Endodermal cell (in vitro differentiated cells): ENCODE data around the gene GNG3. TPM values are rescaled to one million over a fixed set of nuclear protein-coding genes. Genes with fewer than 3 reads are reported as not detected.
A peak's percentile ranks its signal among the peaks of the same experiment; 100 is the strongest.
"Not testable (repeated sequence)": the region's sequence is repeated elsewhere in the genome, so short reads cannot be mapped to it uniquely, and the experiment has no call there.

Source experiments
- DNase-seq: peaks from one replicate; pipeline ENCODE4 v3.0.0-alpha.2; 2017
- H3K27ac ChIP-seq: 2 replicates; pipeline ENCODE4 v1.5.1; 2013; ENCODE audit warnings: mild to moderate bottlenecking, low read depth, low read length, moderate library complexity
- H3K27me3 ChIP-seq: 2 replicates; pipeline ENCODE4 v1.6.1; 2013; ENCODE audit warnings: mild to moderate bottlenecking, low read length, moderate library complexity; ENCODE audit not compliant: insufficient read depth, control insufficient read depth, poor library complexity, severe bottlenecking
- H3K36me3 ChIP-seq: 2 replicates; pipeline ENCODE4 v1.7.0; 2013; ENCODE audit warnings: mild to moderate bottlenecking, low read length, moderate library complexity; ENCODE audit not compliant: control insufficient read depth, insufficient read depth
- H3K4me1 ChIP-seq: one replicate; pipeline ENCODE4 v1.7.0; 2013; ENCODE audit warnings: low read length; ENCODE audit not compliant: control insufficient read depth, insufficient read depth
- H3K4me3 ChIP-seq: 2 replicates; pipeline ENCODE4 v1.5.1; 2013; ENCODE audit warnings: mild to moderate bottlenecking, low read length, moderate library complexity
- H3K9ac ChIP-seq: 2 replicates; pipeline ENCODE4 v1.6.1; 2013; ENCODE audit warnings: mild to moderate bottlenecking, low read length, moderate library complexity; ENCODE audit not compliant: poor library complexity, severe bottlenecking; ENCODE audit errors: extremely low read depth
- H3K9me3 ChIP-seq: 2 replicates; pipeline ENCODE4 v1.6.1; 2013; ENCODE audit warnings: mild to moderate bottlenecking, low read length, moderate library complexity; ENCODE audit not compliant: control insufficient read depth
- H3K27ac Mint-ChIP-seq: 2 replicates; pipeline ENCODE4 v1.8.0; 2020; ENCODE audit warnings: mixed read lengths
- H3K27me3 Mint-ChIP-seq: 2 replicates; pipeline ENCODE4 v1.8.0; 2021; ENCODE audit warnings: mild to moderate bottlenecking, mixed read lengths; ENCODE audit not compliant: insufficient read depth
- H3K36me3 Mint-ChIP-seq: 2 replicates; pipeline ENCODE4 v1.8.0; 2020; ENCODE audit warnings: low read depth, mixed read lengths
- H3K4me1 Mint-ChIP-seq: 2 replicates; pipeline ENCODE4 v1.8.0; 2020; ENCODE audit warnings: mixed read lengths
- H3K4me3 Mint-ChIP-seq: 2 replicates; pipeline ENCODE4 v1.8.0; 2020; ENCODE audit warnings: mild to moderate bottlenecking, moderate library complexity, mixed read lengths
- H3K9me3 Mint-ChIP-seq: 2 replicates; pipeline ENCODE4 v1.8.0; 2020; ENCODE audit warnings: mild to moderate bottlenecking, mixed read lengths
- WGBS, 2 experiments: methylation state at CpG; one replicate each; pipeline versions ENCODE4 v1.1.5 to v1.1.7; 2013; ENCODE audit warnings: missing lambda C conversion rate in 2 of 2, mixed read lengths in 1 of 2; ENCODE audit not compliant: insufficient coverage in 1 of 2, insufficient read length in 1 of 2; 5-methylcytosine and 5-hydroxymethylcytosine counted together
- total RNA-seq, 2 donors: library from RNA; stranded (reverse); fragmentation: NEBNext Ultra II Directional in 1 of 2; extraction: Animal tissue kit (Norgen Biotek cat#: 25700) in 1 of 2; gene quantifications; 2 replicates in 1 of 2; 3 replicates in 1 of 2; pipeline ENCODE4 v1.2.1, GENCODE V29; 2021
- TF ChIP-seq, protein P1 (sequence below): fragments of 200-600 bp; sonication (generic); conservative IDR thresholded peaks from 2 replicates; pipeline ENCODE4 v1.5.0; 2021; ENCODE audit warnings: antibody characterized with exemption, mild to moderate bottlenecking

The GNG3 gene
- total RNA-seq, 2 donors from 2014 or later: 0.40 to 1.7 TPM

DNA sequence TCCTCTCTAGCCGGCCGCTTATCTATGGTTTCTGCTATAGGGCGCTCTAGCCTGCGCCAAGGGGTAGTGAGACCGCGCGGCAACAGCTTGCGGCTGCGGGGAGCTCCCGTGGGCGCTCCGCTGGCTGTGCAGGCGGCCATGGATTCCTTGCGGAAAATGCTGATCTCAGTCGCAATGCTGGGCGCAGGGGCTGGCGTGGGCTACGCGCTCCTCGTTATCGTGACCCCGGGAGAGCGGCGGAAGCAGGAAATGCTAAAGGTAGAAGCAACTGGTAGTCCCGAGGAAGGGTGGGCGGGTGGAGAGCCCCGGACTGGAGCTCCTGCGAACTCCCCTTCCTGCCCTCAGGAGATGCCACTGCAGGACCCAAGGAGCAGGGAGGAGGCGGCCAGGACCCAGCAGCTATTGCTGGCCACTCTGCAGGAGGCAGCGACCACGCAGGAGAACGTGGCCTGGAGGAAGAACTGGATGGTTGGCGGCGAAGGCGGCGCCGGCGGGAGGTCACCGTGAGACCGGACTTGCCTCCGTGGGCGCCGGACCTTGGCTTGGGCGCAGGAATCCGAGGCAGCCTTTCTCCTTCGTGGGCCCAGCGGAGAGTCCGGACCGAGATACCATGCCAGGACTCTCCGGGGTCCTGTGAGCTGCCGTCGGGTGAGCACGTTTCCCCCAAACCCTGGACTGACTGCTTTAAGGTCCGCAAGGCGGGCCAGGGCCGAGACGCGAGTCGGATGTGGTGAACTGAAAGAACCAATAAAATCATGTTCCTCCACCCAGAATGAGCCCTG, 35.7 kb upstream of the GNG3 start, which contains the start of the genes LBHD1 and UQCC3:
LBHD1 (minus strand) TSS at position 660 of the 782 bp plus-strand sequence. CDS start 2,236 bp downstream, outside the sequence.
UQCC3 (plus strand) TSS at position 66 of the 782 bp plus-strand sequence; CDS start at position 139, 73 bp downstream.
- Histone ChIP-seq H3K27me3 (no peaks in the 10 kb centered on the region), H3K9ac (peak within 1 kb of the TSS; percentile 81), H3K27ac (peak within 1 kb of the TSS; percentile 71), H3K9me3 (no peaks in the 10 kb centered on the region), H3K36me3 (peaks cover 39% of the 10 kb centered on the region), H3K4me3 (peak within 1 kb of the TSS; percentile 90), H3K4me1 (no peaks in the 10 kb centered on the region)
- Mint-ChIP-seq H3K27me3 (no peaks in the 10 kb centered on the region), H3K4me1 (peaks cover 17% of the 10 kb centered on the region), H3K4me3 (peak within 1 kb of the TSS; percentile 98), H3K27ac (peak within 1 kb of the TSS; percentile 95), H3K36me3 (peaks cover 31% of the 10 kb centered on the region), H3K9me3 (no peaks in the 10 kb centered on the region)
- WGBS, 2 experiments: 0 to 1% methylated on average over 29 to 59 of the region's 59 CpGs
- peak; percentile 93 for DNase-seq
- TF ChIP-seq, protein P1, sequence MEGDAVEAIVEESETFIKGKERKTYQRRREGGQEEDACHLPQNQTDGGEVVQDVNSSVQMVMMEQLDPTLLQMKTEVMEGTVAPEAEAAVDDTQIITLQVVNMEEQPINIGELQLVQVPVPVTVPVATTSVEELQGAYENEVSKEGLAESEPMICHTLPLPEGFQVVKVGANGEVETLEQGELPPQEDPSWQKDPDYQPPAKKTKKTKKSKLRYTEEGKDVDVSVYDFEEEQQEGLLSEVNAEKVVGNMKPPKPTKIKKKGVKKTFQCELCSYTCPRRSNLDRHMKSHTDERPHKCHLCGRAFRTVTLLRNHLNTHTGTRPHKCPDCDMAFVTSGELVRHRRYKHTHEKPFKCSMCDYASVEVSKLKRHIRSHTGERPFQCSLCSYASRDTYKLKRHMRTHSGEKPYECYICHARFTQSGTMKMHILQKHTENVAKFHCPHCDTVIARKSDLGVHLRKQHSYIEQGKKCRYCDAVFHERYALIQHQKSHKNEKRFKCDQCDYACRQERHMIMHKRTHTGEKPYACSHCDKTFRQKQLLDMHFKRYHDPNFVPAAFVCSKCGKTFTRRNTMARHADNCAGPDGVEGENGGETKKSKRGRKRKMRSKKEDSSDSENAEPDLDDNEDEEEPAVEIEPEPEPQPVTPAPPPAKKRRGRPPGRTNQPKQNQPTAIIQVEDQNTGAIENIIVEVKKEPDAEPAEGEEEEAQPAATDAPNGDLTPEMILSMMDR: no peak

DNA sequence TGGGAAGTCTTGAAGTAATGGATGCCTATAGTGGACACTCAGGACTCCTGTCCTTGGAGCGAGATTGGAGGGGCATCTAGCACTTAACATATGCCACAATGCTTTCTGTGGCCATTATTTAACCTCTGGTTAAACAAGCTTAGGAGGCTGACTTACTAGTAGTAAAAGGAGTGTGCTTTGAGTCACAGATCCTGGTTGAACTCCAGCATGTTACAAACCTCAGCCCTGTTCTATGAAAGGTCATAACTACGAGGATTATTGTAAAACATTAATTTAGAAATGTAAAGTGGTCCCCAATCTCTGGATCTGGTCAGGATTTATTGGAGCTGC, 34.3 kb upstream of the GNG3 start:
- Mint-ChIP-seq H3K27me3 (no peaks in the 10 kb centered on the region), H3K27ac (peak overlapping the region; percentile 95), H3K36me3 (peaks cover 35% of the 10 kb centered on the region), H3K4me1 (peaks cover 21% of the 10 kb centered on the region), H3K4me3 (peak overlapping the region; percentile 98), H3K9me3 (no peaks in the 10 kb centered on the region)
- Histone ChIP-seq H3K9me3 (no peaks in the 10 kb centered on the region), H3K36me3 (peaks cover 42% of the 10 kb centered on the region), H3K27ac (no peak overlapping the region), H3K4me3 (no peak overlapping the region), H3K4me1 (peaks cover 4% of the 10 kb centered on the region), H3K27me3 (no peaks in the 10 kb centered on the region), H3K9ac (no peak overlapping the region)
- no peak for DNase-seq
- TF ChIP-seq, protein P1: no peak
- 94 to 100% methylated on average over 1 to 2 of the region's 2 CpGs for WGBS, 2 experiments

DNA sequence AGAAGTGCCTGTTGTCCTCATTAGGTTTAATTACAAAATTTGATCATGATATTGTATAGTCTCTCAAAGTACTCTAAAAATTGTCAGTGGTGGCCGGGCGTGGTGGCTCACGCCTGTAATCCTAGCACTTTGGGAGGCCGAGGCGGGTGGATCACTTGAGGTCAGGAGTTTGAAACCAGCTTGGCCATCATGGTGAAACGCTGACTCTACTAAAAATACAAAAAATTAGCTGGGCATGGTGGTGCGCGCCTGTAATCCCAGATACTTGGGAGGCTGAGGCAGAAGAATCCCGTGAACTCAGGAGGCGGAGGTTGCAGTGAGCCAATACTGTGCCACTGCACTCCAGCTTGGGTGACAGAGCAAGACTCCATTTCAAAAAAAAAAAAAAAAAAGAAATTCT, 32.1 kb upstream of the GNG3 start:
- H3K36me3 Mint-ChIP-seq: peaks cover 37% of the 10 kb centered on the region
- H3K27me3 ChIP-seq, H3K4me1 ChIP-seq, H3K27ac Mint-ChIP-seq, H3K9ac ChIP-seq, H3K4me3 ChIP-seq, DNase-seq, H3K27me3 Mint-ChIP-seq, H3K4me3 Mint-ChIP-seq, H3K9me3 Mint-ChIP-seq, H3K9me3 ChIP-seq, H3K27ac ChIP-seq: not testable (repeated sequence)
- peaks cover 15% of the 10 kb centered on the region for H3K4me1 Mint-ChIP-seq
- WGBS, 2 experiments: 96 to 97% methylated on average over 10 of the region's 10 CpGs
- peaks cover 42% of the 10 kb centered on the region for H3K36me3 ChIP-seq
